Hepatocyte (in vitro differentiated cells): ENCODE data around the gene RFPL4A. TPM values are rescaled to one million over a fixed set of nuclear protein-coding genes. Genes with fewer than 3 reads are reported as not detected.

Source experiments
- DNase-seq: peaks from one replicate; pipeline ENCODE4 v3.0.0-alpha.2; 2016; ENCODE audit warnings: low spot score
- H2AFZ ChIP-seq: fragments of 200-600 bp; sonication (generic); 2 replicates; pipeline ENCODE4 v1.6.0; 2016; ENCODE audit warnings: antibody characterized with exemption, mild to moderate bottlenecking
- H3K27ac ChIP-seq: fragments of 200-600 bp; sonication (generic); 2 replicates; pipeline ENCODE4 v1.5.1; 2016; ENCODE audit warnings: mild to moderate bottlenecking
- H3K27me3 ChIP-seq: fragments of 200-600 bp; sonication (generic); 2 replicates; pipeline ENCODE4 v1.6.1; 2016
- H3K36me3 ChIP-seq: fragments of 200-600 bp; sonication (generic); replicated peaks from 2 replicates; pipeline ENCODE4 v1.5.1; 2016; ENCODE audit warnings: low read depth; ENCODE audit not compliant: insufficient read depth
- H3K4me1 ChIP-seq: fragments of 200-600 bp; sonication (generic); 2 replicates; pipeline ENCODE4 v1.5.1; 2016; ENCODE audit warnings: mild to moderate bottlenecking, moderate library complexity; ENCODE audit not compliant: insufficient read depth
- H3K4me2 ChIP-seq: fragments of 200-600 bp; sonication (generic); 2 replicates; pipeline ENCODE4 v1.6.0; 2016
- H3K4me3 ChIP-seq: fragments of 200-600 bp; sonication (generic); 2 replicates; pipeline ENCODE4 v1.5.1; 2016; ENCODE audit warnings: mild to moderate bottlenecking
- H3K79me2 ChIP-seq: fragments of 200-600 bp; sonication (generic); 2 replicates; pipeline ENCODE4 v1.6.0; 2017; ENCODE audit warnings: mild to moderate bottlenecking
- H3K9me2 ChIP-seq: fragments of 200-600 bp; sonication (generic); replicated peaks from 2 replicates; pipeline ENCODE4 v1.6.0; 2017; ENCODE audit warnings: mild to moderate bottlenecking; ENCODE audit not compliant: insufficient read depth
- H3K9me3 ChIP-seq: fragments of 200-600 bp; sonication (generic); 2 replicates; pipeline ENCODE4 v1.5.1; 2016; ENCODE audit warnings: low read depth, mild to moderate bottlenecking
- H4K20me1 ChIP-seq: fragments of 200-600 bp; sonication (generic); 2 replicates; pipeline ENCODE4 v1.6.0; 2016; ENCODE audit warnings: mild to moderate bottlenecking; ENCODE audit not compliant: insufficient read depth, poor library complexity, severe bottlenecking
- CTCF ChIP-seq: fragments of 200-600 bp; sonication (generic); IDR thresholded peaks from 2 replicates; pipeline ENCODE4 v1.5.1; 2016; ENCODE audit warnings: antibody characterized with exemption, mild to moderate bottlenecking; ENCODE audit not compliant: poor library complexity
- EZH2 ChIP-seq: fragments of 200-600 bp; sonication (generic); IDR thresholded peaks from 2 replicates; pipeline ENCODE4 v1.6.1; 2016; ENCODE audit warnings: antibody characterized with exemption, mild to moderate bottlenecking, borderline replicate concordance
- EZH2phosphoT487 ChIP-seq: fragments of 200-600 bp; sonication (generic); IDR thresholded peaks from one replicate; pipeline ENCODE4 v1.6.1; 2018; ENCODE audit warnings: antibody characterized with exemption, mild to moderate bottlenecking, low read depth, moderate library complexity; ENCODE audit not compliant: unreplicated experiment, severe bottlenecking
- WGBS: methylation state at CpG from one replicate; pipeline ENCODE4 v1.1.6; 2016; ENCODE audit warnings: low lambda C conversion rate; ENCODE audit errors: missing lambda C conversion rate; 5-methylcytosine and 5-hydroxymethylcytosine counted together
- polyA plus RNA-seq: library from polyadenylated mRNA; unstranded; fragments of >200 nt; fragmentation: Nextera tagmentation; extraction: Ambion mirVana; gene quantifications from 2 replicates; pipeline ENCODE4 v1.2.1, GENCODE V29; 2016
- total RNA-seq: library from RNA; depleted of rRNA; stranded (reverse); fragments of >200 nt; gene quantifications from 2 replicates; pipeline ENCODE4 v1.2.3, GENCODE V29; 2014

Gene RFPL4A
- total and polyA plus RNA-seq, 2 experiments from 2014 or later = not detected

- H3K36me3 ChIP-seq = no peaks in the 10 kb centered on the region
- no peaks in the 10 kb centered on the region for H3K27me3 ChIP-seq
- no peaks in the 10 kb centered on the region for H4K20me1 ChIP-seq
- H3K4me3 ChIP-seq = no peak overlapping the region
- WGBS = 59% methylated on average over 7 of the region's 7 CpGs
- H3K9me3 ChIP-seq = no peaks in the 10 kb centered on the region
- TF ChIP-seq EZH2phosphoT487 (no peak), EZH2 (no peak), CTCF (no peak)
- H3K9me2 ChIP-seq = no peaks in the 10 kb centered on the region
- H3K4me2 ChIP-seq = no peak overlapping the region
- no peak overlapping the region for H2AFZ ChIP-seq
- DNase-seq = no peak
- no peaks in the 10 kb centered on the region for H3K4me1 ChIP-seq
- no peaks in the 10 kb centered on the region for H3K79me2 ChIP-seq
- no peak overlapping the region for H3K27ac ChIP-seq
These were observed 18.6 kb downstream of the RFPL4A start for GRCh38 chr19:55777528-55777927.

DNA sequence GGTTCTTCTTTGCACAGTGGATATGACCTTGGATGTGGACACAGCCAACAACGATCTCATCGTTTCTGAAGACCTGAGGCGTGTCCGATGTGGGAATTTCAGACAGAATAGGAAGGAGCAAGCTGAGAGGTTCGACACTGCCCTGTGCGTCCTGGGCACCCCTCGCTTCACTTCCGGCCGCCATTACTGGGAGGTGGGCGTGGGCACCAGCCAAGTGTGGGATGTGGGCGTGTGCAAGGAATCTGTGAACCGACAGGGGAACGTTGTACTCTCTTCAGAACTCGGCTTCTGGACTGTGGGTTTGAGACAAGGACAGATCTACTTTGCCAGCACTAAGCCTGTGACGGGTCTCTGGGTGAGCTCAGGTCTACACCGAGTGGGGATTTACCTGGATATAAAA is 19.4 kb downstream of the RFPL4A start:
- Histone ChIP-seq H3K4me1 (no peaks in the 10 kb centered on the region), H3K36me3 (no peaks in the 10 kb centered on the region), H3K4me3 (no peak overlapping the region), H3K27ac (no peak overlapping the region), H4K20me1 (no peaks in the 10 kb centered on the region), H3K9me2 (no peaks in the 10 kb centered on the region), H2AFZ (no peak overlapping the region), H3K9me3 (no peaks in the 10 kb centered on the region), H3K79me2 (no peaks in the 10 kb centered on the region), H3K4me2 (no peak overlapping the region), H3K27me3 (no peaks in the 10 kb centered on the region)
- WGBS = 73% methylated on average over 16 of the region's 16 CpGs
- TF ChIP-seq EZH2 = no peak
- TF ChIP-seq EZH2phosphoT487 = no peak
- TF ChIP-seq CTCF = no peak
- DNase-seq = no peak

- TF ChIP-seq EZH2 (no peak), CTCF (no peak), EZH2phosphoT487 (no peak)
- no peak overlapping the region for H3K4me2 ChIP-seq
- H3K9me3 ChIP-seq = no peaks in the 10 kb centered on the region
- WGBS = 63% methylated on average over 5 of the region's 5 CpGs
- H3K79me2 ChIP-seq = no peaks in the 10 kb centered on the region
- no peaks in the 10 kb centered on the region for H3K9me2 ChIP-seq
- H3K4me1 ChIP-seq = no peaks in the 10 kb centered on the region
- no peaks in the 10 kb centered on the region for H3K27me3 ChIP-seq
- H3K36me3 ChIP-seq = no peaks in the 10 kb centered on the region
- DNase-seq = no peak
- no peaks in the 10 kb centered on the region for H4K20me1 ChIP-seq
- no peak overlapping the region for H3K4me3 ChIP-seq
- no peak overlapping the region for H2AFZ ChIP-seq
- no peak overlapping the region for H3K27ac ChIP-seq
These were observed 22.2 kb downstream of the RFPL4A start for GRCh38 chr19:55781112-55781511.

GRCh38 chr19:55795021-55795420 is 36.1 kb downstream of the RFPL4A start:
- Histone ChIP-seq H3K79me2 (no peaks in the 10 kb centered on the region), H3K4me3 (no peak overlapping the region), H3K4me1 (no peaks in the 10 kb centered on the region), H3K9me3 (no peaks in the 10 kb centered on the region), H2AFZ (no peak overlapping the region), H3K36me3 (no peaks in the 10 kb centered on the region), H3K27ac (no peak overlapping the region), H3K27me3 (no peaks in the 10 kb centered on the region), H3K9me2 (no peaks in the 10 kb centered on the region), H3K4me2 (no peak overlapping the region), H4K20me1 (no peaks in the 10 kb centered on the region)
- TF ChIP-seq EZH2phosphoT487 (no peak), CTCF (no peak), EZH2 (no peak)
- 82% methylated on average over 11 of the region's 11 CpGs for WGBS
- DNase-seq = no peak
